H1 (cell line): Measurements from ENCODE around the gene NTMT1. TPM values are rescaled to one million over a fixed set of nuclear protein-coding genes. Genes with fewer than 3 reads are reported as not detected.
A peak's percentile ranks its signal among the peaks of the same experiment; 100 is the strongest.

Experiments used
- CTCF ChIA-PET: fragments of 300-600 bp; sonication (Branson Sonifier 250); formaldehyde crosslinking; loops from one replicate; lab custom pipeline; 2021; ENCODE audit not compliant: partially characterized antibody; lab: Charles Lee
- POLR2A ChIA-PET: fragments of 300-600 bp; sonication (Branson Sonifier 250); formaldehyde crosslinking; loops from one replicate; lab custom pipeline; 2021; ENCODE audit warnings: inconsistent platforms; ENCODE audit not compliant: partially characterized antibody; lab: Charles Lee
- DNase-seq, 2 experiments: peaks; one replicate each; pipeline versions ENCODE4 v3.0.0 to v3.0.0-alpha.2; 2010 to 2022; ENCODE audit warnings: low spot score in 2 of 2, low read depth in 1 of 2, mixed read lengths in 1 of 2
- FAIRE-seq: peaks from 2 replicates; lab custom pipeline; 2011; peaks lifted over from hg19 to GRCh38; lab: Jason Lieb, UNC
- H2AFZ ChIP-seq: 2 replicates; pipeline ENCODE4 v1.8.1; 2012; ENCODE audit warnings: low read length, inconsistent platforms
- H2AK5ac ChIP-seq: 2 replicates; pipeline ENCODE4 v1.6.1; 2013; ENCODE audit warnings: low read depth, low read length
- H2BK120ac ChIP-seq: replicated peaks from 2 replicates; pipeline ENCODE3; 2013; ENCODE audit warnings: low read depth, low read length, inconsistent platforms
- H2BK12ac ChIP-seq: 2 replicates; pipeline ENCODE4 v1.6.1; 2013; ENCODE audit warnings: low read depth, low read length
- H2BK15ac ChIP-seq: 2 replicates; pipeline ENCODE4 v1.6.1; 2013; ENCODE audit warnings: low read length
- H2BK20ac ChIP-seq: 2 replicates; pipeline ENCODE4 v1.6.1; 2013; ENCODE audit warnings: low read length
- H2BK5ac ChIP-seq: 2 replicates; pipeline ENCODE4 v1.6.1; 2013; ENCODE audit warnings: low read depth, low read length
- H3K14ac ChIP-seq: 2 replicates; pipeline ENCODE4 v1.6.1; 2013; ENCODE audit warnings: inconsistent platforms; ENCODE audit not compliant: insufficient read length
- H3K18ac ChIP-seq: 2 replicates; pipeline ENCODE4 v1.6.1; 2013; ENCODE audit warnings: low read length; ENCODE audit errors: extremely low read depth
- H3K23ac ChIP-seq: 2 replicates; pipeline ENCODE4 v1.6.1; 2013; ENCODE audit warnings: inconsistent platforms; ENCODE audit not compliant: insufficient read length
- H3K23me2 ChIP-seq: 2 replicates; pipeline ENCODE4 v1.6.1; 2013; ENCODE audit warnings: low read depth, low read length
- H3K27ac ChIP-seq: 2 replicates; pipeline ENCODE4 v1.6.1; 2011; ENCODE audit warnings: low read depth, low read length, inconsistent platforms
- H3K27me3 ChIP-seq, 4 experiments: replicated peaks in 1 of 4; 1 replicate in 1 of 4; 2 replicates in 3 of 4; pipeline versions ENCODE4 v1.6.1 to v1.8.1; 2011 to 2013; ENCODE audit warnings: low read length in 3 of 4, mild to moderate bottlenecking in 3 of 4, inconsistent platforms in 2 of 4, mixed read lengths in 2 of 4, moderate library complexity in 1 of 4; ENCODE audit not compliant: control insufficient read depth in 3 of 4, insufficient read depth in 3 of 4; ENCODE audit errors: extremely low read depth in 1 of 4
- H3K36me3 ChIP-seq, 4 experiments: 2 replicates each; pipeline versions ENCODE4 v1.6.1 to v1.8.1; 2011 to 2013; ENCODE audit warnings: mild to moderate bottlenecking in 4 of 4, low read length in 3 of 4, moderate library complexity in 2 of 4, control low read depth in 1 of 4, inconsistent platforms in 1 of 4; ENCODE audit not compliant: insufficient read depth in 4 of 4, control insufficient read depth in 2 of 4
- H3K4ac ChIP-seq: replicated peaks from 2 replicates; pipeline ENCODE3; 2013; ENCODE audit warnings: low read length, low read depth, mixed read lengths, inconsistent platforms; ENCODE audit not compliant: insufficient read length
- H3K4me1 ChIP-seq, 4 experiments: replicated peaks in 1 of 4; 1 replicate in 1 of 4; 2 replicates in 3 of 4; pipeline versions ENCODE4 v1.6.1 to v1.8.1; 2011 to 2013; ENCODE audit warnings: low read length in 3 of 4, inconsistent platforms in 2 of 4, mixed read lengths in 1 of 4; ENCODE audit not compliant: insufficient read depth in 4 of 4, control insufficient read depth in 3 of 4
- H3K4me2 ChIP-seq, 2 experiments: 2 replicates each; pipeline versions ENCODE4 v1.6.1 to v1.8.1; 2011 to 2013; ENCODE audit warnings: low read depth in 2 of 2, low read length in 2 of 2, control low read depth in 1 of 2, inconsistent platforms in 1 of 2, mild to moderate bottlenecking in 1 of 2; ENCODE audit not compliant: insufficient read depth in 1 of 2
- H3K4me3 ChIP-seq, 4 experiments: fragments of 200-600, 300-600 bp in 1 of 4; sonication (generic), shearing (Covaris generic), sonication (Bioruptor Twin) in 1 of 4; 2 replicates each; pipeline versions ENCODE4 v1.5.1 to v1.8.1; 2011 to 2016; ENCODE audit warnings: low read length in 4 of 4, low read depth in 3 of 4, control low read depth in 2 of 4, inconsistent platforms in 2 of 4, mild to moderate bottlenecking in 2 of 4, mixed read lengths in 1 of 4, moderate library complexity in 1 of 4; ENCODE audit not compliant: insufficient read depth in 2 of 4; ENCODE audit errors: extremely low read depth in 1 of 4
- H3K56ac ChIP-seq: replicated peaks from 2 replicates; pipeline ENCODE3; 2013; ENCODE audit warnings: low read depth, mild to moderate bottlenecking, mixed read lengths, low read length, inconsistent platforms; ENCODE audit not compliant: insufficient read length
- H3K79me1 ChIP-seq: 2 replicates; pipeline ENCODE4 v1.6.1; 2013; ENCODE audit warnings: low read depth, low read length, control low read depth
- H3K79me2 ChIP-seq, 2 experiments: 2 replicates each; pipeline versions ENCODE4 v1.6.1 to v1.8.1; 2012 to 2013; ENCODE audit warnings: low read length in 2 of 2, mild to moderate bottlenecking in 2 of 2, inconsistent platforms in 1 of 2; ENCODE audit not compliant: insufficient read depth in 2 of 2, control insufficient read depth in 1 of 2
- H3K9ac ChIP-seq, 4 experiments: replicated peaks in 1 of 4; 1 replicate in 1 of 4; 2 replicates in 3 of 4; pipeline versions ENCODE4 v1.6.1 to v1.8.1; 2011 to 2013; ENCODE audit warnings: low read depth in 3 of 4, low read length in 3 of 4, control low read depth in 2 of 4, mild to moderate bottlenecking in 2 of 4, moderate library complexity in 2 of 4, inconsistent platforms in 1 of 4; ENCODE audit errors: extremely low read depth in 1 of 4
- H3K9me3 ChIP-seq, 2 experiments: 2 replicates each; pipeline versions ENCODE4 v1.6.1 to v1.8.1; 2012 to 2013; ENCODE audit warnings: mild to moderate bottlenecking in 2 of 2, moderate library complexity in 2 of 2, control low read depth in 1 of 2, inconsistent platforms in 1 of 2, low read depth in 1 of 2, low read length in 1 of 2, mixed read lengths in 1 of 2; ENCODE audit not compliant: insufficient read depth in 2 of 2
- H4K20me1 ChIP-seq, 2 experiments: replicated peaks in 1 of 2; 2 replicates each; pipeline versions ENCODE3 to v1.8.1; 2011 to 2013; ENCODE audit warnings: inconsistent platforms in 2 of 2, low read length in 2 of 2, mild to moderate bottlenecking in 1 of 2; ENCODE audit not compliant: insufficient read depth in 2 of 2, control insufficient read depth in 1 of 2
- H4K5ac ChIP-seq: 2 replicates; pipeline ENCODE4 v1.6.1; 2013; ENCODE audit warnings: low read length, low read depth, mixed read lengths, inconsistent platforms; ENCODE audit not compliant: insufficient read length
- H4K8ac ChIP-seq: 2 replicates; pipeline ENCODE4 v1.8.0; 2013; ENCODE audit warnings: mild to moderate bottlenecking, moderate library complexity, low read length, inconsistent platforms; ENCODE audit not compliant: insufficient read depth; ENCODE audit errors: extremely low read depth
- H4K91ac ChIP-seq: replicated peaks from 2 replicates; pipeline ENCODE3; 2013; ENCODE audit warnings: low read length, mixed read lengths, inconsistent platforms; ENCODE audit not compliant: insufficient read length
- CBX5 ChIP-seq: fragments of 300-800, 300-1000 bp; sonication (generic); IDR thresholded peaks from 2 replicates; pipeline ENCODE4 v1.7.1; 2016; ENCODE audit warnings: antibody characterized with exemption, low read length, low read depth
- CTBP2 ChIP-seq: IDR thresholded peaks from 2 replicates; pipeline ENCODE4 v1.7.0; 2011; ENCODE audit warnings: borderline replicate concordance, mild to moderate bottlenecking, moderate library complexity, mixed read lengths, low read length; ENCODE audit not compliant: insufficient read depth, insufficient read length
- CTCF ChIP-seq, 3 experiments: IDR thresholded peaks; 1 replicate in 2 of 3; 2 replicates in 1 of 3; pipeline versions ENCODE4 v1.5.1 to v1.6.1; 2011; ENCODE audit warnings: low read length in 3 of 3, mild to moderate bottlenecking in 3 of 3, inconsistent platforms in 2 of 3, low read depth in 1 of 3, moderate library complexity in 1 of 3; ENCODE audit not compliant: insufficient read depth in 1 of 3; ENCODE audit errors: control extremely low read depth in 1 of 3
- E2F6 ChIP-seq: IDR thresholded peaks from 2 replicates; pipeline ENCODE4 v1.6.1; 2012; ENCODE audit warnings: inconsistent platforms
- MAX ChIP-seq: IDR thresholded peaks from 2 replicates; pipeline ENCODE4 v1.6.1; 2012; ENCODE audit warnings: inconsistent platforms
- RAD21 ChIP-seq, 2 experiments: IDR thresholded peaks in 1 of 2; conservative IDR thresholded peaks in 1 of 2; 2 replicates each; pipeline ENCODE4 v1.6.1; 2011; ENCODE audit warnings: low read depth in 2 of 2, low read length in 2 of 2, improper control_type of control experiment in 1 of 2, inconsistent platforms in 1 of 2, mild to moderate bottlenecking in 1 of 2, moderate library complexity in 1 of 2
- WGBS, 2 experiments: shearing (Covaris generic) in 1 of 2; methylation state at CpG; one replicate each; pipeline versions ENCODE4 v1.1.6 to v1.1.7; 2013 to 2015; ENCODE audit warnings: low lambda C conversion rate in 2 of 2, mixed read lengths in 2 of 2, inconsistent platforms in 1 of 2, low coverage in 1 of 2, missing lambda C conversion rate in 1 of 2; ENCODE audit not compliant: insufficient replicate concordance in 2 of 2, insufficient coverage in 1 of 2, insufficient read length in 1 of 2; ENCODE audit errors: extremely low coverage in 1 of 2, missing lambda C conversion rate in 1 of 2; 5-methylcytosine and 5-hydroxymethylcytosine counted together
- polyA plus RNA-seq, 7 experiments: library from polyadenylated mRNA; depleted of rRNA in 3 of 7; stranded (reverse) in 5 of 7; unstranded in 2 of 7; fragments of >200 nt in 5 of 7; fragments of 200-250 nt in 2 of 7; gene quantifications; 1 replicate in 5 of 7; 2 replicates in 1 of 7; 4 replicates in 1 of 7; pipeline versions ENCODE4 v1.2.1 to v1.2.3, GENCODE V29; 2011 to 2013; ENCODE audit warnings: missing spikeins in 2 of 7, mixed read lengths in 2 of 7
- total RNA-seq: library from RNA; stranded (reverse); fragmentation: NEBNext Ultra II Directional; extraction: Animal tissue kit (Norgen Biotek cat#: 25700); gene quantifications from 2 replicates; pipeline ENCODE4 v1.2.1, GENCODE V29; 2021

NTMT1 gene
- total and polyA plus RNA-seq, 2 of the 8 experiments (the other 6 are each of a cell fraction or from before 2014, with no cell fraction given): 66.8 to 70.2 TPM

GRCh38 chr9:129617167-129617566, 8.8 kb upstream of the NTMT1 start:
- Histone ChIP-seq H3K14ac (no peak overlapping the region), H3K23ac (no peak overlapping the region), H3K4me2 (no peak overlapping the region), H4K20me1 (peaks cover 1 to 2% of the 10 kb centered on the region in 2 experiments), H3K79me1 (no peaks in the 10 kb centered on the region), H3K9ac (no peak overlapping the region), H3K79me2 (no peaks in the 10 kb centered on the region), H4K5ac (no peak overlapping the region), H2AFZ (no peak overlapping the region), H3K36me3 (no peaks in the 10 kb centered on the region), H2AK5ac (peak overlapping the region; percentile 75; the same call in 1 of the 2 replicates), H3K4me3 (no peak overlapping the region), H4K8ac (no peak overlapping the region), H4K91ac (no peak overlapping the region)
- DNase-seq (no peak), FAIRE-seq (no peak)
- 40% methylated on average over 1 of the region's 1 CpG; no CpG with 5 or more reads in 1 of the 2 experiments for WGBS, 2 experiments
- TF ChIP-seq MAX (peak; percentile 29; the same call in 1 of the 2 replicates), CTCF (IDR thresholded peaks at IDR 0.05; ENCODE audit: control extremely low read depth in 1 of 3, insufficient read depth in 1 of 3, low read depth in 1 of 3, low read length in 3 of 3) (peak in 2 of 3 experiments; percentile 71 to 80; a peak in 3 of 4 replicates), CTBP2 (peak; percentile 46), RAD21 (IDR thresholded peaks at IDR 0.05 in 1 of 2, conservative IDR thresholded peaks at IDR 0.05 in 1 of 2; ENCODE audit: low read depth in 2 of 2, low read length in 2 of 2) (peak; percentile 78 to 85), E2F6 (peak; percentile 16; the same call in 1 of the 2 replicates), CBX5 (no peak)
- TF ChIP-seq, all 59 proteins: peak for 5
- H3K27ac ChIP-seq: no peak overlapping the region
- H3K56ac ChIP-seq: no peak overlapping the region
- 0 out of 2 replicates have a peak overlapping the region, but pooled peaks have one; percentile 75 for H2BK20ac ChIP-seq
- no peaks in the 10 kb centered on the region for H3K9me3 ChIP-seq
- peaks cover 0 to 8% (median 2%) of the 10 kb centered on the region in 4 experiments; a peak in 3 of 7 replicates for H3K4me1 ChIP-seq
- no peak overlapping the region for H3K18ac ChIP-seq
- CTCF ChIA-PET: interaction anchor here (0.5 to 2.3 kb wide), 12 partner anchors 11 to 487 kb away, joined by 3 to 13 read pairs (median 4); no protein-coding TSS in a partner anchor
- H3K23me2 ChIP-seq: peaks cover 12% of the 10 kb centered on the region; the same call in 1 of the 2 replicates
- no peak overlapping the region for H3K4ac ChIP-seq
- H3K27me3 ChIP-seq: peaks cover 18 to 36% (median 30%) of the 10 kb centered on the region in 4 experiments
- H2BK120ac ChIP-seq: no peak overlapping the region
- H2BK15ac ChIP-seq: no peak overlapping the region
- peak overlapping the region; percentile 87; the same call in 1 of the 2 replicates for H2BK12ac ChIP-seq
- no peak overlapping the region; the same call in 1 of the 2 replicates for H2BK5ac ChIP-seq
- POLR2A ChIA-PET: no interaction called here
